Measurements from ENCODE around the gene APOL6. TPM values are rescaled to one million over a fixed set of nuclear protein-coding genes. Genes with fewer than 3 reads are reported as not detected.

Gene APOL6
- total and polyA plus RNA-seq, 7 donors: 0.87 to 9.5 (median 2.4) TPM

DNA sequence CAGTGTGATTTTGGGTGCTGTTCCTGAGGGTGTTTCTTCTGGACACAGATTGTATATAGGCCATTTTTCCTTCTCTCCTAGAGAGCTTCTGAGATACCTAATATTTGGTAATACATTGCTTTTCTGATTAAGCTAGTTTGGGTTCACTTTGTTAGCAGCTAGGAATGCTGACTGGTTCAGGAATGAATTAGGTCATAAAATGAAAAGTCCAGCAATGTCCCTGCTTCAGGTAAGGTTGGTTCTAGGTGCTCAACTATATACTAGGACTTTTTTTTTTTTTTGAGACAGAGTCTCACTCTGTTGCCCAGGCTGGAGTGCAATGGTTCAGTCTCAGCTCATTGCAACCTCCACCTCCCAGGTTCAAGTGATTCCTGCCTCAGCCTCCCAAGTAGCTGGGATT is 36.5 kb downstream of the APOL6 start:
- Histone ChIP-seq H3K4me1 (peaks cover 19% of the 10 kb centered on the region), H3K27me3 (ENCODE audit: insufficient read depth in 3 of 3, low read length in 2 of 3) (no peaks in the 10 kb centered on the region), H3K4me3 (no peak overlapping the region), H3K27ac (peak overlapping the region; percentile 92), H3K9me3 (no peaks in the 10 kb centered on the region), H3K36me3 (ENCODE audit: insufficient read depth in 1 of 2, low read depth in 1 of 2) (no peaks in the 10 kb centered on the region)
- TF ChIP-seq, protein P1, sequence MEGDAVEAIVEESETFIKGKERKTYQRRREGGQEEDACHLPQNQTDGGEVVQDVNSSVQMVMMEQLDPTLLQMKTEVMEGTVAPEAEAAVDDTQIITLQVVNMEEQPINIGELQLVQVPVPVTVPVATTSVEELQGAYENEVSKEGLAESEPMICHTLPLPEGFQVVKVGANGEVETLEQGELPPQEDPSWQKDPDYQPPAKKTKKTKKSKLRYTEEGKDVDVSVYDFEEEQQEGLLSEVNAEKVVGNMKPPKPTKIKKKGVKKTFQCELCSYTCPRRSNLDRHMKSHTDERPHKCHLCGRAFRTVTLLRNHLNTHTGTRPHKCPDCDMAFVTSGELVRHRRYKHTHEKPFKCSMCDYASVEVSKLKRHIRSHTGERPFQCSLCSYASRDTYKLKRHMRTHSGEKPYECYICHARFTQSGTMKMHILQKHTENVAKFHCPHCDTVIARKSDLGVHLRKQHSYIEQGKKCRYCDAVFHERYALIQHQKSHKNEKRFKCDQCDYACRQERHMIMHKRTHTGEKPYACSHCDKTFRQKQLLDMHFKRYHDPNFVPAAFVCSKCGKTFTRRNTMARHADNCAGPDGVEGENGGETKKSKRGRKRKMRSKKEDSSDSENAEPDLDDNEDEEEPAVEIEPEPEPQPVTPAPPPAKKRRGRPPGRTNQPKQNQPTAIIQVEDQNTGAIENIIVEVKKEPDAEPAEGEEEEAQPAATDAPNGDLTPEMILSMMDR (IDR thresholded peaks at IDR 0.05): no peak
- ATAC-seq: peak in 2 of 4 donors; percentile 7 to 9
- no peak for DNase-seq
- intact Hi-C loops (cut with DNase I): loop anchor here (1.0 to 10.0 kb wide), 6 partner anchors 43 to 439 kb away; no protein-coding TSS in a partner anchor

DNA sequence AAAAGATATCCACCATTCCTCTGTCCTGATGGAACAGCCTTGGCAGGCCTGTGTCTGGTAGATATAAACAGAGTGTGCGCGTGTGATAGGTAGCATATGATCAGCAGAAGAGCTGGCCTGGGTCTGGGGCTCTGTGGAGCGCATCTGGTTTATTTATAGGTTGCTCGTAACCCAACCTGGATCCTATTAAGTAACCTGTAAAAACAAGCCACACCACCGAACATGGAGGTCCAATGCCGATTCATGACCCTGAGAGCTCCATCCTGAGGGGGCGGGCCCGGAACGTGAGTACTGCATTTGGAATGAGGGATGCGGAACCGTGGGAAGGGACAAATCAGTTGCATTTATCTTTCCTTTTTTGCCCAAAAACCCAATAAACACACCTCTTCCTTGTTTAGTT is 37.5 kb downstream of the APOL6 start:
- 41 to 76% (median 42%) methylated on average over 11 of the region's 11 CpGs for WGBS, 3 donors
- intact Hi-C loops (cut with DNase I): loop anchor here (2.0 to 10.0 kb wide), 5 partner anchors 42 to 235 kb away; no protein-coding TSS in a partner anchor
- Histone ChIP-seq H3K27ac (peak overlapping the region; percentile 92), H3K4me1 (peaks cover 19% of the 10 kb centered on the region), H3K4me3 (peak overlapping the region; percentile 58), H3K9me3 (no peaks in the 10 kb centered on the region), H3K27me3 (ENCODE audit: insufficient read depth in 3 of 3, low read length in 2 of 3) (no peaks in the 10 kb centered on the region), H3K36me3 (ENCODE audit: insufficient read depth in 1 of 2, low read depth in 1 of 2) (no peaks in the 10 kb centered on the region)
- TF ChIP-seq, protein P1 (IDR thresholded peaks at IDR 0.05): no peak
- ATAC-seq: peak; percentile 4 to 84 (median 64)
- no peak for DNase-seq

DNA sequence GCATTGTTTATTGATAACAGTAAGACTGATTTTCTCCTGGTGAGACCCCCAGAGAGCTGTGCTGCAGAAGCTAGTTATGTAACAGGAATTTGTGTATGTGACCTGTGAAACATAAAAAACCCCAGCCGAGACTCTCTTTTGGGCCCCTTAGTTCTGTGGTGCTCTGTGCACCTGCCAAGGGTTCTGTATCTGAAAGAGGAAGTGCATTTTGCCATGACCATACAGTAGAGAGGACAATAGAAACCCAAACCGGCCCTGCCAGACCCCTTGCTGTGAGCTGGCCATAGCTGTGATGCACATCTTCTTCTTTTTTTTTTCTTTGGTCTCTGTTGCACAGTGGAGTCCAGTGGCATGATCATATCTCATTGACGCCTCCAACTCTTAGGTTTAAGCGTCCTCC is 38.1 kb downstream of the APOL6 start:
- ATAC-seq (no peak), DNase-seq (no peak)
- peak overlapping the region; percentile 92 for H3K27ac ChIP-seq
- H3K4me3 ChIP-seq: peak overlapping the region; percentile 58
- TF ChIP-seq, protein P1 (IDR thresholded peaks at IDR 0.05): no peak
- no peaks in the 10 kb centered on the region for H3K9me3 ChIP-seq
- no peaks in the 10 kb centered on the region for H3K27me3 ChIP-seq (ENCODE audit: insufficient read depth in 3 of 3, low read length in 2 of 3)
- peaks cover 19% of the 10 kb centered on the region for H3K4me1 ChIP-seq
- intact Hi-C loops (cut with DNase I): loop anchor here (5.0 to 10.0 kb wide), 4 partner anchors 41 to 229 kb away; no protein-coding TSS in a partner anchor
- no peaks in the 10 kb centered on the region for H3K36me3 ChIP-seq (ENCODE audit: insufficient read depth in 1 of 2, low read depth in 1 of 2)
- WGBS, 3 donors: 65 to 91% (median 67%) methylated on average over 4 of the region's 4 CpGs

DNA sequence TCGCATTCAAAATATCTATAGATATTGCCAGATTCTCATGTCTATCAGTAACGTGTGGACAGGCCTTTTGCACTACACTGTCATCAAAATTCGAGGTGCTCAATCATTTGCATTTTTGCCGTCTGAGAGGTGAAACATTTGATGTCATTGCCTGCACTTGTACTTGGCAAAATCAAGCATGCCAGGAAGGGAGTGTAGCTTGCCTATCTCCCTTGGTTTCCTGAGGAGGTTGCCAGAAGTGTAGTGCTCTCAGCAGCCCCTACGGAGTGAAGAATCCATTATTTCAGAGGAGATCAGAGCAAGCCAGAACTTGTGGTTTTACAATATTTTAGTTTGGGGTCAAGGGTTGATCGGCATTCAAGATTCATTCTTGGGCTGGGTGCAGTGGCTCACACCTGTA is 39.2 kb downstream of the APOL6 start:
- H3K36me3 ChIP-seq (ENCODE audit: insufficient read depth in 1 of 2, low read depth in 1 of 2): no peaks in the 10 kb centered on the region
- intact Hi-C loops (cut with DNase I): loop anchor here (5.0 to 10.0 kb wide), 4 partner anchors 40 to 227 kb away; no protein-coding TSS in a partner anchor
- 74 to 84% (median 76%) methylated on average over 6 of the region's 6 CpGs for WGBS, 3 donors

More for the DNA sequence above, 39.2 kb downstream of the APOL6 start:
- Histone ChIP-seq H3K27ac (no peak overlapping the region), H3K4me3 (no peak overlapping the region), H3K9me3 (no peaks in the 10 kb centered on the region), H3K4me1 (peaks cover 19% of the 10 kb centered on the region), H3K27me3 (ENCODE audit: insufficient read depth in 3 of 3, low read length in 2 of 3) (no peaks in the 10 kb centered on the region)
- DNase-seq (no peak), ATAC-seq (no peak)
- TF ChIP-seq, protein P1 (IDR thresholded peaks at IDR 0.05): no peak
